Stimulated activated naive CD8-positive, alpha-beta T cell treated with anti-CD3 and anti-CD28 coated beads, Interleukin-15, Interleukin-2, amounts not matched to agents 100 ng/mL and 50 ng/mL, for 24 hours (primary cell): ENCODE results near the gene MYL7.

Experiments used
- H3K27ac Mint-ChIP-seq: one replicate; pipeline ENCODE4 v1.8.0; 2021; ENCODE audit warnings: mild to moderate bottlenecking, mixed read lengths
- H3K27me3 Mint-ChIP-seq: one replicate; pipeline ENCODE4 v1.8.0; 2021; ENCODE audit warnings: mixed read lengths
- H3K36me3 Mint-ChIP-seq: one replicate; pipeline ENCODE4 v1.8.0; 2021; ENCODE audit warnings: low read depth, mixed read lengths
- H3K4me1 Mint-ChIP-seq: one replicate; pipeline ENCODE4 v1.8.0; 2021; ENCODE audit warnings: low read depth, mixed read lengths
- H3K4me3 Mint-ChIP-seq: one replicate; pipeline ENCODE4 v1.8.0; 2021; ENCODE audit warnings: mild to moderate bottlenecking, mixed read lengths
- H3K9me3 Mint-ChIP-seq: one replicate; pipeline ENCODE4 v1.8.0; 2021; ENCODE audit warnings: mixed read lengths

Gene MYL7

GRCh38 chr7:44158096-44158872, 17.2 kb upstream of the MYL7 start:
- no peaks in the 10 kb centered on the region for H3K36me3 Mint-ChIP-seq
- H3K27ac Mint-ChIP-seq = no peak overlapping the region

GRCh38 chr7:44157116-44158080, 16.3 kb upstream of the MYL7 start:
- Mint-ChIP-seq H3K36me3 (no peaks in the 10 kb centered on the region), H3K27ac (no peak overlapping the region)

More at GRCh38 chr7:44158096-44158872, 17.2 kb upstream of the MYL7 start:
- Mint-ChIP-seq H3K27me3 (no peaks in the 10 kb centered on the region), H3K4me1 (no peaks in the 10 kb centered on the region), H3K9me3 (no peaks in the 10 kb centered on the region), H3K4me3 (no peak overlapping the region)

GRCh38 chr7:44156453-44157010, 15.4 kb upstream of the MYL7 start:
- Mint-ChIP-seq H3K9me3 (no peaks in the 10 kb centered on the region), H3K4me3 (no peak overlapping the region), H3K27me3 (no peaks in the 10 kb centered on the region), H3K27ac (no peak overlapping the region), H3K4me1 (no peaks in the 10 kb centered on the region), H3K36me3 (no peaks in the 10 kb centered on the region)

More at GRCh38 chr7:44157116-44158080, 16.3 kb upstream of the MYL7 start:
- no peaks in the 10 kb centered on the region for H3K4me1 Mint-ChIP-seq
- H3K9me3 Mint-ChIP-seq = no peaks in the 10 kb centered on the region
- no peaks in the 10 kb centered on the region for H3K27me3 Mint-ChIP-seq
- no peak overlapping the region for H3K4me3 Mint-ChIP-seq

DNA sequence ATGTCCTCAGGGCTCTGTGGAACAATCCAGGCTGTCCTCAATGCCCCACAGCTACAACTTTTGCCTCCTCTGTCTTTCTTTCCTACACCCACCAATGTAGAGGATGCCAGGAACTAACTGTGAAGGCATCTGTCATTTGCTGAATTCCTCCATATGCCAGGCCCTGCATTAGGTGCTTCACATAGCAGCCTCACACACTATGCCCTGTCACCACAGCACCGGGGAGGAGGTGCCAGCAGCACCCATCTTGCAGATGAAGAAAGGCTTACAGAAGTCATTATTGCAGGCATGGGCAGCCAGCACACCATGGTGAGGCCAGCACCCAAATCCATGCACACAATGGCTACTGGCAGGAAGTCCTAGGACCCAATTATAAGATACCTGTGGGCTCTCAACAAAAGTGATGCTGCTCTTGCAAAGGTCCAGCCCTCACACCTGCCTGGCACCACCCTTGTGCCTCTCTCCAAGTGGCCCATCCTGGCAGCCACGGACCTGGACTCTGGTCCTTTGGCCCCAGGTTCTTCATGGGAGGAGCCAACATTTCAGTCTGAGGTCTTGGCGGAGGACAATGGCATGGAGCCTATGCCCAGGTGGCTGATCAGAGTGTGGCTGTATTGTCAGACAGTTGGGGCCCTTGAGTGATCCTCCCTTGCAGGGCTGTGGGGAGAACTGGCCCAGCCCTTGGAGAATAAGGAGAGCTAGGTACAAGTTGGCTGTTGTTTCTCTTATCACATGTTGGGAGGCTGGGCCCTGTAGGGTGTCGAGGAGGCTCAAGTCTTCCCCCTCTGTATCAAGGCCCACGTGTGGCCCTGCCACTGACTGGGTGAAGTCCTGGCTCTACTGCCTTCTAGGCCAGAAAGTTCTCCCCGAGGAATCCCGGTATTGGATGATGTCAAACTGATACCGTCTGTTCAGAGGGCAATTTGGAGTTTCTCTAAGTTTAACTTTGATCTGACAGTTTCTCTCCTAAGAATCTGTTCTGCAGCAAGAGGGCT, 14.4 kb upstream of the MYL7 start:
- no peak overlapping the region for H3K27ac Mint-ChIP-seq
- no peaks in the 10 kb centered on the region for H3K9me3 Mint-ChIP-seq
- no peaks in the 10 kb centered on the region for H3K27me3 Mint-ChIP-seq
- H3K4me1 Mint-ChIP-seq = no peaks in the 10 kb centered on the region
- H3K4me3 Mint-ChIP-seq = no peak overlapping the region
- H3K36me3 Mint-ChIP-seq = no peaks in the 10 kb centered on the region

DNA sequence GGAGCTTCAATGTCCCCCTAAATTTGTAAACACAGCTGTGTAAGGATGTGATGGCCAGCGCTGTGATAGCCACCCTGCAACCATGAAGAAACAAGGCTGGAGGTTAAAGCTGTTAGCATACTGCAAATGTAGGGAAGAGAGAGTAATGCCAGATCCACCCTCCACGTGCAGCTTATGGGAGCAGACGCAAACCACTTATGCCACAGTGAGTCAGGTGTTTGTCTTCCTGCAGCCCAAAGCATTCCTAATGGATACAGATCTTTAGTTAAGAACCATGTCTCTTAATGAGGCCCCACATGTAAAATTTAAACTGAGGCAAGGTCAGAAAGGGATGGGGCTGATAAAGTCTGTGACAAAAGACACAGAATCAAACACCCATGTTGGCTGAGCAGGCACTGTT, 13.6 kb upstream of the MYL7 start:
- no peak overlapping the region for H3K4me3 Mint-ChIP-seq
- no peaks in the 10 kb centered on the region for H3K9me3 Mint-ChIP-seq
- no peaks in the 10 kb centered on the region for H3K27me3 Mint-ChIP-seq
- no peaks in the 10 kb centered on the region for H3K4me1 Mint-ChIP-seq
- no peaks in the 10 kb centered on the region for H3K36me3 Mint-ChIP-seq
- no peak overlapping the region for H3K27ac Mint-ChIP-seq

DNA sequence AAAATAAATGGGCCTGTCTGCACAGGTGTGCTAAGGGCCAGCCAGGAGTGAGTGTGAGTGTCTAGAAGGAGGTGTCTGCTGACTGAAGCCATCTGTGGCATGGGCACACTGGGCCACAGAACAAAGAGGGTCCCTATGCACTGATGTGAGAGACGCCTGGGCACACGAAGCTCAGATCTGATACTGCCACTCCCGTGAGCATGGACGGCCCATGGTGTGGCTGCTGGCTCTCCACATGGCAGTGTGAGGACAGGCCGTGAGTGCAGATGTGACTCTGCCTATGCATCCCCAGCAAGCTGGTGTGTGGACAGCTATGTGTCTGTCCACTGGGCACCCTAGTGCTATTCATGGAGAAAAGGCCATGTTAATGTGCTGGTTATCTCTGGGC, 12.8 kb upstream of the MYL7 start:
- Mint-ChIP-seq H3K4me1 (no peaks in the 10 kb centered on the region), H3K36me3 (no peaks in the 10 kb centered on the region)

GRCh38 chr7:44152971-44153947, 12.1 kb upstream of the MYL7 start:
- Mint-ChIP-seq H3K27me3 (no peaks in the 10 kb centered on the region), H3K27ac (no peak overlapping the region), H3K36me3 (no peaks in the 10 kb centered on the region), H3K4me1 (no peaks in the 10 kb centered on the region), H3K9me3 (no peaks in the 10 kb centered on the region), H3K4me3 (no peak overlapping the region)

More for the DNA sequence above, 12.8 kb upstream of the MYL7 start:
- Mint-ChIP-seq H3K4me3 (no peak overlapping the region), H3K27ac (no peak overlapping the region), H3K9me3 (no peaks in the 10 kb centered on the region), H3K27me3 (no peaks in the 10 kb centered on the region)

DNA sequence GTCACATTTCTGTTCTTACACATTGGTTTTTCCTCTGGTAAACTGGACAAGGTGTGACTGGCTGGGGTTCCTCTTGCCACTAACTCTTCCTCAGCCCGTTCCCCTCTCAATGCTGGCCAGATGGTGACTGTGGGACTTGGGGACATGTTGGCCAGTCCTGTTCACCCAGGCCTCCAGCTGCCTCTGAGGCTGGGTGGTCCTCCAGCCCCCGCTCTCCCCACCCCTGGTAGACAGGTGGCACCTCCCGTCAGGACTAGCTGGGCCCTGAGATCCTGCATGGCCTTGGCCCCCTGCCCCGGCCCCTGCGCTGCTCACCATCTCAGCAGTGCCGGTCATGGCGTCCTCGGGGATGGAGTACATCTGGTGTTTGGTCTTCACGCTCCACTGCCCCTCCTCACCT, 10.8 kb upstream of the MYL7 start:
- H3K27ac Mint-ChIP-seq = no peak overlapping the region
- no peaks in the 10 kb centered on the region for H3K36me3 Mint-ChIP-seq
- H3K4me1 Mint-ChIP-seq = no peaks in the 10 kb centered on the region
- H3K4me3 Mint-ChIP-seq = no peak overlapping the region
- H3K27me3 Mint-ChIP-seq = no peaks in the 10 kb centered on the region
- H3K9me3 Mint-ChIP-seq = no peaks in the 10 kb centered on the region

- Mint-ChIP-seq H3K4me1 (no peaks in the 10 kb centered on the region), H3K4me3 (no peak overlapping the region), H3K27ac (no peak overlapping the region), H3K27me3 (no peaks in the 10 kb centered on the region), H3K36me3 (no peaks in the 10 kb centered on the region), H3K9me3 (no peaks in the 10 kb centered on the region)
Measured at GRCh38 chr7:44150966-44151941, 10.1 kb upstream of the MYL7 start.

DNA sequence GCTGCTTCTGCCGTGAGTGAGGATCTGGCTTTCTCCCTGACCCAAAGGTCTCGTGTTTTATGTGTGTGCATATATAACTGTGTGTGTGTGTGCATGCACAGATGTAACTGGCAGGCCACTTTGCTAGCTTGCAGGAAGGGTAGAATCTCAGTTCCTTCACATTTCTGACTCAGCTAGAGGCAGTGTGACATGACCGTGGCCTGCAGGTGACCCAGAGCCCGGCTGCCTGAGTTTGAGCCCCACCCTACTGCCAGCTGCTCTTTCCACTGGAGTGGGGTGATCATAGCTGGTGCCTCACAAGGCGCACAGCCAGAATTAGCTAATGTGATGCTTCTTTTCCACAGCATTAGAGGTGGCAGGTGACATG, 9.3 kb upstream of the MYL7 start:
- no peaks in the 10 kb centered on the region for H3K9me3 Mint-ChIP-seq
- H3K27ac Mint-ChIP-seq = no peak overlapping the region
- peaks cover 4% of the 10 kb centered on the region for H3K4me1 Mint-ChIP-seq
- no peaks in the 10 kb centered on the region for H3K36me3 Mint-ChIP-seq
- no peak overlapping the region for H3K4me3 Mint-ChIP-seq
- peaks cover under 1% of the 10 kb centered on the region for H3K27me3 Mint-ChIP-seq

GRCh38 chr7:44149571-44150465, 8.7 kb upstream of the MYL7 start:
- Mint-ChIP-seq H3K36me3 (no peaks in the 10 kb centered on the region), H3K4me3 (no peak overlapping the region), H3K4me1 (peaks cover 9% of the 10 kb centered on the region), H3K9me3 (no peaks in the 10 kb centered on the region), H3K27ac (no peak overlapping the region), H3K27me3 (peaks cover 6% of the 10 kb centered on the region)
